HCT116 (cell line): ENCODE data around the gene ECT2.

Experiments
- EZH2 ChIP-seq: fragments of 200-600 bp; sonication (generic); IDR thresholded peaks from 2 replicates; pipeline ENCODE4 v1.6.1; 2017; ENCODE audit warnings: antibody characterized with exemption, mixed run types
- EZH2phosphoT487 ChIP-seq: fragments of 200-600 bp; IDR thresholded peaks from 2 replicates; pipeline ENCODE4 v1.6.1; 2018; ENCODE audit warnings: antibody characterized with exemption, borderline replicate concordance
- MAX ChIP-seq: IDR thresholded peaks from 2 replicates; pipeline ENCODE4 v1.6.1; 2012
- SP1 ChIP-seq: IDR thresholded peaks from 2 replicates; pipeline ENCODE4 v1.6.1; 2012; ENCODE audit warnings: low read depth
- TCF7L2 ChIP-seq: IDR thresholded peaks from 2 replicates; pipeline ENCODE4 v1.7.0; 2011; ENCODE audit warnings: borderline replicate concordance, inconsistent platforms; ENCODE audit not compliant: insufficient read depth, insufficient read length; ENCODE audit errors: extremely low read depth
- TF ChIP-seq, protein P1 (sequence below), 3 experiments: fragments of 200-600 bp in 1 of 3; sonication (generic) in 1 of 3; IDR thresholded peaks in 2 of 3; conservative IDR thresholded peaks in 1 of 3; 2 replicates each; pipeline ENCODE4 v1.5.1; 2012 to 2017; ENCODE audit warnings: low read depth in 2 of 3, low read length in 2 of 3, antibody characterized with exemption in 1 of 3, borderline replicate concordance in 1 of 3, control low read depth in 1 of 3, mild to moderate bottlenecking in 1 of 3, mixed read lengths in 1 of 3, mixed run types in 1 of 3, moderate library complexity in 1 of 3; ENCODE audit not compliant: insufficient read depth in 1 of 3

DNA sequence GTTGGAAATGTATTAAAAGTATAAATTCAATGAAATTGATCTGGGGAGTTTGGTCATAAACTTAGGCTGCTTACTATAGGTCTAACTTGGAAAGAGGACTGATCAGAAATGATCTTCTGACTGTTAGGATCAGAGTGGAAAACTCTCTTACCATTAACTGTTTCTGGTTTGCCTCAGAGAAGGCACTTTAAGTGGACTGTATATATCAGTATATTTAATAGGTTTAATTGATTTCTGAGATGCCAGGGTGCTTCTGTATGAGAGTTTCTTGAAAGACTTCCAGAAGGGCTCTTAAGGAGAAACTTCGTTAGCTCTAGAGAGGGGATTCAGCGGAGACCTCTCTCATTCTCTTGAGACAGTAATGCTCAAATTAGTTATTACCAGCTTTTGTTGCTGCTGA lies 36.5 kb downstream of the ECT2 start:
- TF ChIP-seq, protein P1, sequence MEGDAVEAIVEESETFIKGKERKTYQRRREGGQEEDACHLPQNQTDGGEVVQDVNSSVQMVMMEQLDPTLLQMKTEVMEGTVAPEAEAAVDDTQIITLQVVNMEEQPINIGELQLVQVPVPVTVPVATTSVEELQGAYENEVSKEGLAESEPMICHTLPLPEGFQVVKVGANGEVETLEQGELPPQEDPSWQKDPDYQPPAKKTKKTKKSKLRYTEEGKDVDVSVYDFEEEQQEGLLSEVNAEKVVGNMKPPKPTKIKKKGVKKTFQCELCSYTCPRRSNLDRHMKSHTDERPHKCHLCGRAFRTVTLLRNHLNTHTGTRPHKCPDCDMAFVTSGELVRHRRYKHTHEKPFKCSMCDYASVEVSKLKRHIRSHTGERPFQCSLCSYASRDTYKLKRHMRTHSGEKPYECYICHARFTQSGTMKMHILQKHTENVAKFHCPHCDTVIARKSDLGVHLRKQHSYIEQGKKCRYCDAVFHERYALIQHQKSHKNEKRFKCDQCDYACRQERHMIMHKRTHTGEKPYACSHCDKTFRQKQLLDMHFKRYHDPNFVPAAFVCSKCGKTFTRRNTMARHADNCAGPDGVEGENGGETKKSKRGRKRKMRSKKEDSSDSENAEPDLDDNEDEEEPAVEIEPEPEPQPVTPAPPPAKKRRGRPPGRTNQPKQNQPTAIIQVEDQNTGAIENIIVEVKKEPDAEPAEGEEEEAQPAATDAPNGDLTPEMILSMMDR (IDR thresholded peaks at IDR 0.05 in 2 of 3, conservative IDR thresholded peaks at IDR 0.05 in 1 of 3; ENCODE audit: borderline replicate concordance in 1 of 3, insufficient read depth in 1 of 3, low read depth in 2 of 3, low read length in 2 of 3): no peak
- TF ChIP-seq EZH2 (no peak), SP1 (no peak), MAX (no peak), TCF7L2 (no peak), EZH2phosphoT487 (no peak)
